HG03571 (cell line): ENCODE measurements around the gene HCLS1.

Experiments used
- ATAC-seq: cut with Tn5 transposase; IDR thresholded peaks from one replicate; pipeline ENCODE4 v1.9.1; 2021; ENCODE audit not compliant: unreplicated experiment

HCLS1 gene

GRCh38 chr3:121658716-121659435, 1.8 kb downstream of the HCLS1 start:
- ATAC-seq, result no peak

GRCh38 chr3:121654493-121655385, 6.0 kb downstream of the HCLS1 start:
- ATAC-seq, result peak; percentile 63

DNA sequence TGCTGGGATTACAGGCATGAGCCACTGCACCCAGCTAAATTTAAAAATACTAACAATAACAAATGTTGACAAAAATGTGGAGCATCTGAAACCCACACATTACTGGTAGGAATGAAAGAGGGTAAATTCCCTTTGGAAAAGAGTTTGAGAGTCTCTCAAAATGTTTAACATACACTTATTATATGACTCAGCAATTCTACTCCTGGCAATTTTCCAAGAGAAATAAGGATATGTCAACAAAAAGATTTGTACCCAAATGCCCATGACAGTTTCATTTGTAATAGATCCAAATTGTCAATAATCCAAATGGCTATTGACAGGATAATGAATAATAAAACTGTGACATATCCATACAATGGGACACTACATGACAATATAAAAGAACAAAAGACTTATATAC, 9.0 kb downstream of the HCLS1 start:
- ATAC-seq, result no peak

- ATAC-seq, result no peak
These were observed 11.1 kb downstream of the HCLS1 start for GRCh38 chr3:121649645-121650044.

DNA sequence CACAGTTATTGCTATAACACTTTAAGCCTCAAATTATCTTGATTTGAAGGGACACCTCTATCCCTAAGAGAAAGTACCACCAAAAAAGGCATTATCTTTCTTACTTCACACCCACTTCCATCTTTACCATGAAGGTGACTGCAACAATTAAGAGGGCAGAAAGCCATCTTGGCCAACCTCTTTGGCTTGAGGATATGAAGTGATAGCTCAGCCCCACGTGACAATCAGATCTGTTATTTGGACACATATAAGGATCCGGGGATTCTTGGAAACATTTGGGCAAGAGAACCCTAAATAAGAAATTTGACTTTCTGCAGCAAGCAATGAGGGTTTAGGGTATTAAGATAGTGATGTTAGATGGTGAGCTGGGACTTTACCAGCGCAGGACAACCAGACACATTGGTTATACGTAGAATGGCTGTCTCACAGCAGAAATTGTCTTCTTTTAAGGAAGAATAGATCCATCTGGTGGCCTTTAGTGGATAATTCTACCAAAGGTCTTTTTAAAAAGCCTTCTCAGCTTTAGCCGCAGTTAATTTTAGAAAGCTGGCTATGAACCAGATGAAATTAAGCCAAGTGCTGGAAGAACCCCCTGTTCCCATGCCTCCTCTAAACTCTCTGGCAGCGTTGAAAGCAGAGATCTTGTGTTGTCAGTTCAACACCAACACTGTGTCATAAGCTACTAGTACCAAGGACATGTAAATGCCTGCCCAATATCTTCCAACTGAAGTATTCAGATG, 12.3 kb downstream of the HCLS1 start:
- no peak for ATAC-seq

- no peak for ATAC-seq
These were observed 15.6 kb downstream of the HCLS1 start for GRCh38 chr3:121645054-121645453.

- no peak for ATAC-seq
These were observed 17.9 kb downstream of the HCLS1 start for GRCh38 chr3:121642601-121643314.

- ATAC-seq, result no peak
These were observed 19.6 kb downstream of the HCLS1 start for GRCh38 chr3:121641127-121641526.

GRCh38 chr3:121637922-121638321, 22.8 kb downstream of the HCLS1 start:
- ATAC-seq, result no peak

DNA sequence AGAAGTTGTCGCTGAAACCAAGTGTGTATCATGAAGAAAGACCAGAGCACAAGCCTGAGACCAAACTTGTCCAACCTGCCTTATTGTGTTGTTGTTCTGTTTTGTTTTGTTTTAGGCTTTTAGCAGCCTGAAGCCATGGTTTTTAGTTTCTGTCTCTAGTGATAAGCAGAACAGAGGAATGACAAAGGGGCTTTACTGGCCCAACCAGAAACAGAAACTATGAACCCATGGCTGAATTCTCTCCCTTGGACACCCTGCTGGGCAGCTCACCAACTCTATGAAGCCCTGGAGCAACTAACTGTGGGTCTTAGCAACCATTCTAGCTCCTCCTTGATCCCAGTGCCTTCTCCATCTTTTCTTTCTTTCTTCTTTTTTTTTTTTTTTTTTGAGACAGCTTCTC, 30.3 kb downstream of the HCLS1 start:
- ATAC-seq, result no peak

DNA sequence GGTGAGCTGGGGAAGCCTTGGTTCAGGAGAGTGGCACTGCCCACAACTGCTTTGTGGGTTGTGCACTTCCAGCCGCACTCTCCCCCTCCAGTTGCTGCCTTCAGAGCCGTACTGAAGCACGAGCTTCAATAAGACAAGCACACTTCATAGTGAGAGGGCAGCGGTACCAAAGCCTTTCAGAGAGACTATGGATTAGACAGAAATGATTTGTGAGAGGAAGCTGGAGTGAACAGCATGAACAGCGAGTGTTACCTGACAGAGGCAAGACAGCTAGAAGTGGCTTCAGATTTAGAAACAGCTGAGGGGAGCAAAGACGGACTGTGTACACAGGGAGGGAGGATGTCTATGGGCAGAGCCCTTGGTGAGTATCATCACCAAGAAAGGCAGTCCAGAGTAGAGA, 31.1 kb downstream of the HCLS1 start:
- no peak for ATAC-seq

- ATAC-seq, result no peak
These were observed 33.1 kb downstream of the HCLS1 start for GRCh38 chr3:121627622-121628021.

GRCh38 chr3:121627211-121627610, 33.5 kb downstream of the HCLS1 start:
- ATAC-seq, result no peak

DNA sequence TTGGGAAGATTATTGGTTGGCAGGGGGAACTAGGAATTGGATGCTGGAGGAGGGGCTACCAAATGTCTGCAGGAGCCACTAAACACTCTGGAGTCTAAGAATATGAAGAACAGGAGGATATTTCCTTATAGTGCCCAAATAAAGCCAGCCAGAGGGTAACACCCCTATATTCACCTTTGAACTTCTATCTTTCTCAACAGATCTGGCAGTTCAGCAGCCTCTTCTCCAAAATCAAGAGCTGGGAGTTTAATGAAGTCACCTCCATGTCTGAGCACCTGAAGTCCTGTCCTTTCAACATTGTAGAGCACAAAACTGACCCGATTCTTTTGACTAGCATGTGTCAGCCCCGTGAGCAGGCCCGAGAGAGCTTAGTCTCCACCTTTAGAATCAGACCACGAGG, 34.2 kb downstream of the HCLS1 start:
- ATAC-seq, result no peak

GRCh38 chr3:121624147-121624899, 36.4 kb downstream of the HCLS1 start:
- no peak for ATAC-seq

GRCh38 chr3:121621491-121621890, 39.2 kb downstream of the HCLS1 start:
- ATAC-seq, result no peak

GRCh38 chr3:121619691-121620090, 41.0 kb downstream of the HCLS1 start:
- ATAC-seq, result no peak

DNA sequence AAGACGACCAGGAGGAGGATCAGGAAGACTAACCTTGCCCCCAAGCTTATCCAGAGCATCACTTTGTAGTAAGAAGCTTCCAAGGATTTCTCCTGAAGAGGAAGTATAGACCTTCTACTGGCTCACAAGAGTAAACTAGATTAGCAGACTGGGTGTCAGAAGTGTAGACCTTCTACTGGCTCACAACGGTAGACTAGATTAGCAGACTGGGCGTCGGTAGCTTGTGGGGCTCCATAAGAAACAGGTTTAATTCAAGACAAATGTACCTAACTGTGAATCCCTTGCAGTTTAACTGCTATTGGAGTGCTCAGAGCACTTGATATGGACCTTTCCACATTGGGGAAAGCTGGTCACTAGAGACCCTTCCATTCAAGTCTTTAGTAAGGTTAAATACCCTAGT, 54.6 kb downstream of the HCLS1 start:
- ATAC-seq, result no peak

- ATAC-seq, result no peak
These were observed 55.9 kb downstream of the HCLS1 start for GRCh38 chr3:121604759-121605158.

DNA sequence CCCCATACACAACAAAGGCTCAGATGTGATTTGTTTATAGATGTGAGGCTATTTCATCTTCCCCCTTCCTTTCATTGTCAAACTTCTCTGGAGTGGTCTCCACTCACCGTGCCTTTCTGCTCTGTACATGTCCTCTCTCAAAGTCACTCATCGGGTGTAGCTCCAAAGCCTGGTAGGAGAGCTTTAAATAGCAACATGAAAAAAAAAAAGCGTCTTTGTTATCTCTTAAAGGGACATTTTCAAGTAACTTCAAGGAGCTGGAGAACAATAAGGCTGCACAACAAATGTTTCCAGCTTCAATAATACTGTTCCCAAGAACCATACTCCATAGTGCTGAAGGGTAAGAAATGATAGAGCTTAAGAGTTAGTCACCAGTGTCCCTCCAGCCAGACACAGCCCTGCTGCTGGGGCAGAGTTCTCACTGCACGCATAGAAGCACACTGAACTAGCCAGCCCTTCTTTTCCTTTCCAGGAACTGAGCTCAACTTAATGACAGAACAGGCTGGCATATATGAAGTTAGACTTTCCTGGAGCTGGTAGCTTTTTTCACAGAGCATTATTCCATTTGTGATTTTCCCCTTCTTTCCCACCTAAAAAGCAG, 59.4 kb downstream of the HCLS1 start:
- no peak for ATAC-seq
